Measurements from ENCODE around the gene ROBO4. TPM values are rescaled to one million over a fixed set of nuclear protein-coding genes. Genes with fewer than 3 reads are reported as not detected.
A peak's percentile ranks its signal among the peaks of the same experiment; 100 is the strongest.

ROBO4 gene
- total RNA-seq, 8 experiments from 2014 or later: 0.05 to 1.9 (median 0.73) TPM; not detected in 1

- H3K4me3 ChIP-seq: no peak overlapping the region
- in situ Hi-C loops (cut with MboI; ENCODE audit: low pct_unique_long_range_greater_than_20kb in 2 of 9, low sequenced_read_pairs in 9 of 9, unreplicated experiment in 9 of 9): no loop called here
- peaks cover 4 to 33% of the 10 kb centered on the region in 2 donors for H3K4me1 ChIP-seq (replicated peaks in 1 of 2)
- no peak overlapping the region for H3K27ac ChIP-seq
- WGBS, 10 experiments: 0 to 95% (median 37%) methylated on average over 1 to 4 of the region's 4 CpGs; no CpG with 5 or more reads in 4 of the 10 experiments
- ATAC-seq (replicated peaks in 6 of 8): peak in 3 of 8 experiments; percentile 19 to 64 (median 47)
Measured at GRCh38 chr11:124934862-124935547, 37.3 kb upstream of the ROBO4 start.

GRCh38 chr11:124930799-124931198, 33.1 kb upstream of the ROBO4 start:
- WGBS, 10 experiments: 22 to 87% (median 68%) methylated on average over 2 to 3 of the region's 3 CpGs; no CpG with 5 or more reads in 1 of the 10 experiments
- no peak overlapping the region for H3K27ac ChIP-seq
- H3K4me1 ChIP-seq (replicated peaks in 1 of 2): peaks cover 0 to 8% of the 10 kb centered on the region in 2 donors
- H3K4me3 ChIP-seq: no peak overlapping the region
- in situ Hi-C loops (cut with MboI; ENCODE audit: low pct_unique_long_range_greater_than_20kb in 2 of 9, low sequenced_read_pairs in 9 of 9, unreplicated experiment in 9 of 9): no loop called here
- ATAC-seq (replicated peaks in 6 of 8): no peak

- WGBS, 10 experiments: 11 to 80% (median 45%) methylated on average over 1 to 4 of the region's 4 CpGs; no CpG with 5 or more reads in 2 of the 10 experiments
- H3K4me3 ChIP-seq: no peak overlapping the region
Measured at GRCh38 chr11:124928942-124929665, 31.4 kb upstream of the ROBO4 start.

GRCh38 chr11:124923296-124923695, 25.6 kb upstream of the ROBO4 start:
- no peak for ATAC-seq (replicated peaks in 6 of 8)
- in situ Hi-C loops (cut with MboI; ENCODE audit: low pct_unique_long_range_greater_than_20kb in 2 of 9, low sequenced_read_pairs in 9 of 9, unreplicated experiment in 9 of 9): no loop called here
- Histone ChIP-seq H3K4me1 (replicated peaks in 1 of 2) (peaks cover 0 to 5% of the 10 kb centered on the region in 2 donors), H3K27ac (no peak overlapping the region), H3K4me3 (no peak overlapping the region)

More at GRCh38 chr11:124928942-124929665, 31.4 kb upstream of the ROBO4 start:
- no peak overlapping the region for H3K27ac ChIP-seq
- no peak for ATAC-seq (replicated peaks in 6 of 8)
- no peaks in the 10 kb centered on the region for H3K4me1 ChIP-seq (replicated peaks in 1 of 2)
- in situ Hi-C loops (cut with MboI; ENCODE audit: low pct_unique_long_range_greater_than_20kb in 2 of 9, low sequenced_read_pairs in 9 of 9, unreplicated experiment in 9 of 9): no loop called here

GRCh38 chr11:124922831-124923230, 25.2 kb upstream of the ROBO4 start:
- no peak overlapping the region for H3K27ac ChIP-seq
- in situ Hi-C loops (cut with MboI; ENCODE audit: low pct_unique_long_range_greater_than_20kb in 2 of 9, low sequenced_read_pairs in 9 of 9, unreplicated experiment in 9 of 9): no loop called here
- no peak for ATAC-seq (replicated peaks in 6 of 8)
- WGBS, 10 experiments: 80 to 100% (median 92%) methylated on average over 1 to 4 of the region's 4 CpGs; no CpG with 5 or more reads in 2 of the 10 experiments
- H3K4me3 ChIP-seq: no peak overlapping the region
- peaks cover 0 to 5% of the 10 kb centered on the region in 2 donors for H3K4me1 ChIP-seq (replicated peaks in 1 of 2)

- H3K4me3 ChIP-seq: peak overlapping the region; percentile 23 to 36 (median 33)
- in situ Hi-C loops (cut with MboI; ENCODE audit: low pct_unique_long_range_greater_than_20kb in 2 of 9, low sequenced_read_pairs in 9 of 9, unreplicated experiment in 9 of 9): no loop called here
- ATAC-seq (replicated peaks in 6 of 8): peak; percentile 41 to 88 (median 82)
- H3K27ac ChIP-seq: peak overlapping the region; percentile 25 to 34
- WGBS, 10 experiments: 0 to 60% (median 5%) methylated on average over 1 to 12 of the region's 82 CpGs; no CpG with 5 or more reads in 7 of the 10 experiments
- peaks cover 0 to 10% of the 10 kb centered on the region in 2 donors for H3K4me1 ChIP-seq (replicated peaks in 1 of 2)
Measured at GRCh38 chr11:124920870-124921609, 23.4 kb upstream of the ROBO4 start.

GRCh38 chr11:124920356-124920755, 22.7 kb upstream of the ROBO4 start:
- peak overlapping the region in 2 of 5 donors; percentile 23 to 34 for H3K4me3 ChIP-seq
- in situ Hi-C loops (cut with MboI; ENCODE audit: low pct_unique_long_range_greater_than_20kb in 2 of 9, low sequenced_read_pairs in 9 of 9, unreplicated experiment in 9 of 9): no loop called here
- H3K27ac ChIP-seq: no peak overlapping the region
- peaks cover 0 to 10% of the 10 kb centered on the region in 2 donors for H3K4me1 ChIP-seq (replicated peaks in 1 of 2)
- ATAC-seq (replicated peaks in 6 of 8): no peak
- 80 to 100% (median 96%) methylated on average over 1 to 5 of the region's 5 CpGs; no CpG with 5 or more reads in 4 of the 10 experiments for WGBS, 10 experiments

GRCh38 chr11:124919898-124920297, 22.2 kb upstream of the ROBO4 start:
- ATAC-seq (replicated peaks in 6 of 8): no peak
- no peak overlapping the region for H3K27ac ChIP-seq
- WGBS, 10 experiments: 83 to 100% (median 100%) methylated on average over 1 of the region's 2 CpGs; no CpG with 5 or more reads in 4 of the 10 experiments
- H3K4me1 ChIP-seq (replicated peaks in 1 of 2): peaks cover 0 to 10% of the 10 kb centered on the region in 2 donors
- H3K4me3 ChIP-seq: no peak overlapping the region
- in situ Hi-C loops (cut with MboI; ENCODE audit: low pct_unique_long_range_greater_than_20kb in 2 of 9, low sequenced_read_pairs in 9 of 9, unreplicated experiment in 9 of 9): no loop called here

- Histone ChIP-seq H3K4me3 (no peak within 1 kb of the TSS), H3K27ac (no peak within 1 kb of the TSS), H3K4me1 (replicated peaks in 1 of 2) (peaks cover 0 to 10% of the 10 kb centered on the region in 2 donors)
- WGBS, 10 experiments: 69 to 94% (median 87%) methylated on average over 2 to 3 of the region's 3 CpGs
- in situ Hi-C loops (cut with MboI; ENCODE audit: low pct_unique_long_range_greater_than_20kb in 2 of 9, low sequenced_read_pairs in 9 of 9, unreplicated experiment in 9 of 9): no loop called here
- ATAC-seq (replicated peaks in 6 of 8): no peak
Measured at GRCh38 chr11:124918950-124919349, 21.3 kb upstream of the ROBO4 start, which contains the start of gene HEPN1. TSS of gene HEPN1 (plus strand) at chr11:124919250.

- in situ Hi-C loops (cut with MboI; ENCODE audit: low pct_unique_long_range_greater_than_20kb in 2 of 9, low sequenced_read_pairs in 9 of 9, unreplicated experiment in 9 of 9): no loop called here
- Histone ChIP-seq H3K27ac (no peak overlapping the region), H3K4me3 (no peak overlapping the region), H3K4me1 (replicated peaks in 1 of 2) (peaks cover 0 to 10% of the 10 kb centered on the region in 2 donors)
- peak in 3 of 8 experiments; percentile 56 to 91 (median 82) for ATAC-seq (replicated peaks in 6 of 8)
- WGBS, 10 experiments: 50 to 94% (median 79%) methylated on average over 1 to 6 of the region's 6 CpGs; no CpG with 5 or more reads in 1 of the 10 experiments
Measured at GRCh38 chr11:124917115-124917637, 19.5 kb upstream of the ROBO4 start.

GRCh38 chr11:124916370-124916710, 18.7 kb upstream of the ROBO4 start:
- in situ Hi-C loops (cut with MboI; ENCODE audit: low pct_unique_long_range_greater_than_20kb in 2 of 9, low sequenced_read_pairs in 9 of 9, unreplicated experiment in 9 of 9): no loop called here
- no peak overlapping the region for H3K27ac ChIP-seq

GRCh38 chr11:124915541-124916369, 18.1 kb upstream of the ROBO4 start:
- WGBS, 10 experiments: 17 to 80% (median 80%) methylated on average over 1 of the region's 3 CpGs; no CpG with 5 or more reads in 4 of the 10 experiments

More at GRCh38 chr11:124916370-124916710, 18.7 kb upstream of the ROBO4 start:
- peaks cover 0 to 10% of the 10 kb centered on the region in 2 donors for H3K4me1 ChIP-seq (replicated peaks in 1 of 2)
- ATAC-seq (replicated peaks in 6 of 8): no peak
- no peak overlapping the region for H3K4me3 ChIP-seq

More at GRCh38 chr11:124915541-124916369, 18.1 kb upstream of the ROBO4 start:
- peak in 2 of 8 experiments; percentile 17 to 19 for ATAC-seq (replicated peaks in 6 of 8)
- in situ Hi-C loops (cut with MboI; ENCODE audit: low pct_unique_long_range_greater_than_20kb in 2 of 9, low sequenced_read_pairs in 9 of 9, unreplicated experiment in 9 of 9): no loop called here
- H3K4me3 ChIP-seq: no peak overlapping the region
- H3K27ac ChIP-seq: no peak overlapping the region
- H3K4me1 ChIP-seq (replicated peaks in 1 of 2): peaks cover 0 to 10% of the 10 kb centered on the region in 2 donors

All from motor neuron (in vitro differentiated cells).